ENCODE measurements around the gene ESF1. TPM values are rescaled to one million over a fixed set of nuclear protein-coding genes. Genes with fewer than 3 reads are reported as not detected.

The ESF1 gene
- total RNA-seq, 1 experiment from 2014 or later: 14.8 TPM

DNA sequence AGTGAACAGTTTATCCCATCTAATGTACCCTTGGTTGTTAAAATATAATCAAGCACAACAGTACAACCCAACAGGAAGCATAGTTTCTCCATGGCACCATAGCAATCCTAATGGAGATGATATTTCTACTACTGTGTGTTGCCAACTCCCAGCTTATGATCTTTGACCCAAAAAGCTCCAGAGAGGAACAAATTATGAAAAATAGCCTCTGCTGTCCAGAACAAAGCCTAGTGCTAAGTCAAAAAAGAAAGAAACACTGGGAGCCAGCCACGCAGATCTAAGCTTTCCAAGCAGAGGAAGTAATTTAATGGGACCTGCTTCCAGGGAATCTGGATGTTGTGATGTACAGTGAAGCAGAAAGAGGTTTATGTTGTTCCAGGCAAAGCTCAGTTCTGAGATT is 93.8 kb downstream of the ESF1 start:
- Histone ChIP-seq H3K9me2 (ENCODE audit: insufficient read depth) (no peaks in the 10 kb centered on the region), H3K79me2 (ENCODE audit: low read depth) (no peaks in the 10 kb centered on the region), H3K27me3 (ENCODE audit: insufficient read depth, low read depth) (no peaks in the 10 kb centered on the region), H2AFZ (no peak overlapping the region), H3K36me3 (ENCODE audit: low read depth) (no peaks in the 10 kb centered on the region), H3K4me2 (no peak overlapping the region), H3K9me3 (ENCODE audit: insufficient read depth, low read depth) (no peaks in the 10 kb centered on the region), H4K20me1 (ENCODE audit: insufficient read depth) (no peaks in the 10 kb centered on the region), H3K4me3 (no peak overlapping the region), H3K27ac (no peak overlapping the region), H3K4me1 (replicated peaks; ENCODE audit: insufficient read depth) (no peaks in the 10 kb centered on the region), H3F3A (ENCODE audit: insufficient read depth, low read depth) (no peaks in the 10 kb centered on the region)
- intact Hi-C loops (cut with micrococcal nuclease; ENCODE audit: unreplicated experiment): no loop called here
- ChIA-PET POLR2A (ENCODE audit: unreplicated experiment) (no interaction called here), CTCF (no interaction called here)
- no TSS peak for BruUV-seq (replicated peaks)
- TF ChIP-seq, protein P1, sequence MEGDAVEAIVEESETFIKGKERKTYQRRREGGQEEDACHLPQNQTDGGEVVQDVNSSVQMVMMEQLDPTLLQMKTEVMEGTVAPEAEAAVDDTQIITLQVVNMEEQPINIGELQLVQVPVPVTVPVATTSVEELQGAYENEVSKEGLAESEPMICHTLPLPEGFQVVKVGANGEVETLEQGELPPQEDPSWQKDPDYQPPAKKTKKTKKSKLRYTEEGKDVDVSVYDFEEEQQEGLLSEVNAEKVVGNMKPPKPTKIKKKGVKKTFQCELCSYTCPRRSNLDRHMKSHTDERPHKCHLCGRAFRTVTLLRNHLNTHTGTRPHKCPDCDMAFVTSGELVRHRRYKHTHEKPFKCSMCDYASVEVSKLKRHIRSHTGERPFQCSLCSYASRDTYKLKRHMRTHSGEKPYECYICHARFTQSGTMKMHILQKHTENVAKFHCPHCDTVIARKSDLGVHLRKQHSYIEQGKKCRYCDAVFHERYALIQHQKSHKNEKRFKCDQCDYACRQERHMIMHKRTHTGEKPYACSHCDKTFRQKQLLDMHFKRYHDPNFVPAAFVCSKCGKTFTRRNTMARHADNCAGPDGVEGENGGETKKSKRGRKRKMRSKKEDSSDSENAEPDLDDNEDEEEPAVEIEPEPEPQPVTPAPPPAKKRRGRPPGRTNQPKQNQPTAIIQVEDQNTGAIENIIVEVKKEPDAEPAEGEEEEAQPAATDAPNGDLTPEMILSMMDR (conservative IDR thresholded peaks at IDR 0.05): no peak
- no peak for TF ChIP-seq EZH2 (IDR thresholded peaks at IDR 0.05; ENCODE audit: low read depth)
- DNase-seq: no peak

DNA sequence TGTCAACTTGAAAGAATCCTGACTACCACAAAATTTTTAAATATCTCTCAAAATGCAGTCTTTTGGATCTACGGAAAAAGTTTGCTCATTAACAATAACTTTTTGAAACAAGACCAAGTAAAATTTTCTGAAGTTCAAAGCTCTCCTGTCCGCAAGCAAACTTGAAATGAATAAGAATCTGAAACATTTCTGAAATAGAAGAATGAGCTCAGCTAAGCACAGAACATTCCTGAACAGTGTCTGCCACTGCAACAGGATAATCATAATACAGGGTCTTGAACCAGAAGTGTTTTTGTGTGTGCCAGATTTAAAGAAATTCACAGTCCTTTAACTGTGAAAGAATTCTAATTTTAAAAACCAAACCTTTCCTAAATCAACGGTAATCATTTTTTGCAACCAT is 96.9 kb downstream of the ESF1 start:
- Histone ChIP-seq H3K27me3 (ENCODE audit: insufficient read depth, low read depth) (no peaks in the 10 kb centered on the region), H3K36me3 (ENCODE audit: low read depth) (no peaks in the 10 kb centered on the region), H3K9me2 (ENCODE audit: insufficient read depth) (no peaks in the 10 kb centered on the region), H3K4me1 (replicated peaks; ENCODE audit: insufficient read depth) (no peaks in the 10 kb centered on the region), H3K4me2 (no peak overlapping the region), H3F3A (ENCODE audit: insufficient read depth, low read depth) (no peaks in the 10 kb centered on the region), H3K79me2 (ENCODE audit: low read depth) (no peaks in the 10 kb centered on the region), H3K27ac (no peak overlapping the region), H4K20me1 (ENCODE audit: insufficient read depth) (no peaks in the 10 kb centered on the region), H2AFZ (no peak overlapping the region), H3K4me3 (no peak overlapping the region), H3K9me3 (ENCODE audit: insufficient read depth, low read depth) (no peaks in the 10 kb centered on the region)
- no TSS peak for BruUV-seq (replicated peaks)
- no peak for TF ChIP-seq EZH2 (IDR thresholded peaks at IDR 0.05; ENCODE audit: low read depth)
- TF ChIP-seq, protein P1 (conservative IDR thresholded peaks at IDR 0.05): no peak
- no peak for DNase-seq
- ChIA-PET CTCF (no interaction called here), POLR2A (ENCODE audit: unreplicated experiment) (no interaction called here)
- intact Hi-C loops (cut with micrococcal nuclease; ENCODE audit: unreplicated experiment): no loop called here

DNA sequence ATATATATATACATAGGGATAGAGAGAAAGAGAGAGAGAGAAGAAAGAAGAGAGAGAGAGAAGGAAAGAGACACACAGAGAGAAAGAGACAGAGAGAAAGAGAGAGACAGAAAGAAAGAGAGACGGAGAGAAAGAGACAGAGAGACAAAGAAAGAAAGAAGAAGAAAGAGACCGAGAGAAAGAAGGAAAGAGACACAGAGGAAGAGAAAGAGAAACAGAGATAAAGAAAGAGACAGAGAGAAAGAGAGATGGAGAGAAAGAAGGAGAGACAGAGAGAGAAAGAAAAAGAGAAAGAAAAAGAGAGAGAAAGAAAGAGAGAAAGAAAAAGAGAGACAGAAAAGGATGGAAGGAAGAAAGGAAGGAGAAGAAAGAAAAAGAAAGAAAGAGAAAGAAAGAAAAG is 99.1 kb downstream of the ESF1 start:
- H3K9me2 ChIP-seq (ENCODE audit: insufficient read depth): no peaks in the 10 kb centered on the region
- H3K4me2 ChIP-seq: no peak overlapping the region
- H4K20me1 ChIP-seq (ENCODE audit: insufficient read depth): no peaks in the 10 kb centered on the region
- H3K79me2 ChIP-seq (ENCODE audit: low read depth): no peaks in the 10 kb centered on the region
- BruUV-seq (replicated peaks): no TSS peak
- H3K4me3 ChIP-seq: no peak overlapping the region
- H3K4me1 ChIP-seq (replicated peaks; ENCODE audit: insufficient read depth): peaks cover 5% of the 10 kb centered on the region; the same call in 1 of the 2 replicates
- H3K9me3 ChIP-seq (ENCODE audit: insufficient read depth, low read depth): no peaks in the 10 kb centered on the region
- H3K27me3 ChIP-seq (ENCODE audit: insufficient read depth, low read depth): no peaks in the 10 kb centered on the region
- TF ChIP-seq EZH2 (IDR thresholded peaks at IDR 0.05; ENCODE audit: low read depth): no peak
- TF ChIP-seq, protein P1 (conservative IDR thresholded peaks at IDR 0.05): no peak
- H2AFZ ChIP-seq: no peak overlapping the region
- no peak for DNase-seq
- H3F3A ChIP-seq (ENCODE audit: insufficient read depth, low read depth): no peaks in the 10 kb centered on the region
- no peaks in the 10 kb centered on the region for H3K36me3 ChIP-seq (ENCODE audit: low read depth)
- H3K27ac ChIP-seq: no peak overlapping the region
- ChIA-PET CTCF (no interaction called here), POLR2A (ENCODE audit: unreplicated experiment) (no interaction called here)
- intact Hi-C loops (cut with micrococcal nuclease; ENCODE audit: unreplicated experiment): no loop called here
